ENCODE data around the gene PURB. TPM values are rescaled to one million over a fixed set of nuclear protein-coding genes. Genes with fewer than 3 reads are reported as not detected.
"Not testable (repeated sequence)": the region's sequence is repeated elsewhere in the genome, so short reads cannot be mapped to it uniquely, and the experiment has no call there.

The PURB gene
- total RNA-seq (10 to 100 TPM; 31.4 to 40.3 (median 38.5) TPM), polyA plus RNA-seq (10 to 100 TPM in 1 of 3 donors, 1 to 10 TPM in 2; 4.2 to 10.7 (median 6.0) TPM)

GRCh38 chr7:44885394-44886317 is at the start of gene PURB:
Gene PURB, minus strand, starts transcription at chr7:44885530. Its CDS starts 182 bp downstream, at chr7:44885348.
- TF ChIP-seq POLR2AphosphoS5 (IDR thresholded peaks at IDR 0.05) (peak; percentile 97 to 99 (median 99)), EP300 (IDR thresholded peaks at IDR 0.05) (peak in 2 of 4 donors; percentile 13 to 25), CTCF (IDR thresholded peaks at IDR 0.05) (no peak), POLR2A (IDR thresholded peaks at IDR 0.05) (peak; percentile 88 to 93)

GRCh38 chr7:44935016-44935415 is 49.7 kb upstream of the PURB start:
- 14 to 46% methylated on average over 1 of the region's 1 CpG for WGBS, 2 donors
- no peak for TF ChIP-seq POLR2AphosphoS5 (IDR thresholded peaks at IDR 0.05)
- no peak for TF ChIP-seq EP300 (IDR thresholded peaks at IDR 0.05)
- TF ChIP-seq CTCF (IDR thresholded peaks at IDR 0.05): no peak
- no peak for TF ChIP-seq POLR2A (IDR thresholded peaks at IDR 0.05)
- intact Hi-C loops (cut with DNase I): no loop called here

More at GRCh38 chr7:44885394-44886317, at the start of gene PURB:
- Histone ChIP-seq H3K4me3 (peak within 1 kb of the TSS; percentile 82 to 94 (median 92)), H3K9me3 (no peaks in the 10 kb centered on the region), H3K4me1 (peaks cover 0 to 52% (median 40%) of the 10 kb centered on the region in 4 donors), H3K27me3 (no peaks in the 10 kb centered on the region), H3K27ac (peak within 1 kb of the TSS; percentile 99 to 100 (median 99)), H3K36me3 (no peaks in the 10 kb centered on the region)
- DNase-seq: peak; percentile 97
- intact Hi-C loops (cut with DNase I): loop anchor here (1.0 to 10.0 kb wide), 7 partner anchors 37 to 801 kb away; partner anchors contain the start of genes H2AZ2, OGDH, POLM and PPIA
- WGBS, 2 donors: 1% methylated on average over 72 of the region's 72 CpGs

GRCh38 chr7:44934510-44934909 is 49.2 kb upstream of the PURB start:
- H3K4me1 ChIP-seq; H3K27ac ChIP-seq; intact Hi-C loops (cut with DNase I); DNase-seq; H3K9me3 ChIP-seq; H3K36me3 ChIP-seq; H3K4me3 ChIP-seq: not testable (repeated sequence)
- H3K27me3 ChIP-seq: peaks cover 0 to 14% (median 0%) of the 10 kb centered on the region in 3 donors
- WGBS, 2 donors: 85 to 90% methylated on average over 5 of the region's 5 CpGs

More at GRCh38 chr7:44935016-44935415, 49.7 kb upstream of the PURB start:
- no peak overlapping the region for H3K4me3 ChIP-seq
- no peaks in the 10 kb centered on the region for H3K4me1 ChIP-seq
- no peaks in the 10 kb centered on the region for H3K36me3 ChIP-seq
- H3K9me3 ChIP-seq: no peaks in the 10 kb centered on the region
- H3K27me3 ChIP-seq: peaks cover 0 to 14% (median 0%) of the 10 kb centered on the region in 3 donors
- H3K27ac ChIP-seq: no peak overlapping the region
- no peak for DNase-seq

- no peaks in the 10 kb centered on the region for H3K4me1 ChIP-seq
- no peaks in the 10 kb centered on the region for H3K9me3 ChIP-seq
- WGBS, 2 donors: 91 to 94% methylated on average over 6 of the region's 6 CpGs
- no peak for TF ChIP-seq POLR2AphosphoS5 (IDR thresholded peaks at IDR 0.05)
- no peaks in the 10 kb centered on the region for H3K36me3 ChIP-seq
- H3K4me3 ChIP-seq: no peak overlapping the region
- intact Hi-C loops (cut with DNase I): no loop called here
- H3K27me3 ChIP-seq: peaks cover 0 to 5% (median 0%) of the 10 kb centered on the region in 3 donors
- no peak overlapping the region for H3K27ac ChIP-seq
- no peak for DNase-seq
Observed at GRCh38 chr7:44930921-44931320, 45.6 kb upstream of the PURB start.

GRCh38 chr7:44922351-44922694 is 37.0 kb upstream of the PURB start:
- intact Hi-C loops (cut with DNase I): loop anchor here (1.0 kb wide), 2 partner anchors 65 to 334 kb away; no protein-coding TSS in a partner anchor
- TF ChIP-seq CTCF (IDR thresholded peaks at IDR 0.05): no peak
- TF ChIP-seq POLR2A (IDR thresholded peaks at IDR 0.05): no peak
- no peak for TF ChIP-seq EP300 (IDR thresholded peaks at IDR 0.05)
- no peak for TF ChIP-seq POLR2AphosphoS5 (IDR thresholded peaks at IDR 0.05)

More at GRCh38 chr7:44922351-44922694, 37.0 kb upstream of the PURB start:
- H3K4me3 ChIP-seq: no peak overlapping the region
- peaks cover 0 to 5% (median 2%) of the 10 kb centered on the region in 4 donors for H3K4me1 ChIP-seq
- no peaks in the 10 kb centered on the region for H3K36me3 ChIP-seq
- no peak for DNase-seq
- H3K27ac ChIP-seq: no peak overlapping the region
- 57 to 68% methylated on average over 8 of the region's 8 CpGs for WGBS, 2 donors
- no peaks in the 10 kb centered on the region for H3K27me3 ChIP-seq
- no peaks in the 10 kb centered on the region for H3K9me3 ChIP-seq

All from sigmoid colon (tissue), 7 donors.